Stimulated activated CD4-positive, alpha-beta T cell treated with anti-CD3 and anti-CD28 coated beads, Interleukin-2, amount 100 ng/mL, for 4 hours (primary cell): ENCODE data around the gene S100Z.
"Not testable (repeated sequence)": the region's sequence is repeated elsewhere in the genome, so short reads cannot be mapped to it uniquely, and the experiment has no call there.

Experiments used
- DNase-seq: peaks from one replicate; pipeline ENCODE4 v3.0.0-alpha.2; 2020; ENCODE audit warnings: low read depth

S100Z gene

DNA sequence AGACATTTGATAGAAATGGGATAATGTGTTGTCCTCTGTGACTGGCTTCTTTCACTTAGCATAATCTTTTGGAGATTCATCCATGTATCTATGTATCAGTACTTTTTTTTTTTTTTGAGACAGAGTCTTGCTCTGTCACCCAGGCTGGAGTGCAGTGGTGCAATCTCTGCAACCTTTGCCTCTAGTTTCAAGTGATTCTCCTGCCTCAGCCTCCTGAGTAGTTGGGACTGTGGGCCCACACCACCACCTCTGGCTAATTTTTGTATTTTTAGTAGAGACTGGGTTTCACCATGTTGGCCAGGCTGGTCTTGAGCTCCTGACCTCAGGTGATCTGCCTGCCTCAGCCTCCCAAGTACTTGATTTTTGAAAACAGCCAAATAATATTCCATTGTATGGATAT lies 23.4 kb upstream of the S100Z start:
- DNase-seq = not testable (repeated sequence)

DNA sequence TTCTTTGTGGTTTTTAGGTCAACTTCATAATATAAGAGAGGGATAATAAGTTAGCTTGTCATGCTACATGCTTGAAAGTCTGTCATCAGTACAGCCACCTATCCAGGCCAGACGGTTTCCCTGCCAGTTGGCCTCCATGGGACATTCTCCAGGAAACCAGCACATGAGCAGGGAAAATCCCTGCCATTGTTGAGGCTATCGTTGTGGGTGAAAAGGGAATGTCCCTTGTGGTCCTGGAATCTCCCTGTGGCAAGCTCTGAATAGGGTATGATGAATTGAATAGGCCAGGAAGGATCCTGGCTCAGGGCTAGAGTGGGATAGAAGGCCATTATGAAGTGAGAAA lies 18.7 kb upstream of the S100Z start:
- DNase-seq = no peak

DNA sequence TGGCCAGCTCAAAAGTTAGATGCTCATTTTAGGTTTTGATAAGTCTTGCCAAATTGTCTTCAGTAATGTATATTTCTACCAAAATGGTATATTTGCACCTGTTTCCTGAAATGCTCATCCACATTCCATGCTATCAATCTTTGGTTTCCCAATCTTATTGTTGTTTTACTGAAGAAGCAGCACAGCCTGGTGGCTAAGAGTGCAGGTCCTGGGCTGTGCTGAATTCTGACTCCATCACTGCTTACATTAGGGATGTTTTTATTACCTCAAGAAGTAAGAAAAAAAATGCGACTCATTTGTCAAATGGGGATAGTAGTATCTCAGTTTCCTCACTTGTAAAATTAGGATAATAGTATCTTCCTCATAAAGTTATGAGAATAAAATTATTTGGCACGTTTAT lies 13.6 kb upstream of the S100Z start:
- no peak for DNase-seq

DNA sequence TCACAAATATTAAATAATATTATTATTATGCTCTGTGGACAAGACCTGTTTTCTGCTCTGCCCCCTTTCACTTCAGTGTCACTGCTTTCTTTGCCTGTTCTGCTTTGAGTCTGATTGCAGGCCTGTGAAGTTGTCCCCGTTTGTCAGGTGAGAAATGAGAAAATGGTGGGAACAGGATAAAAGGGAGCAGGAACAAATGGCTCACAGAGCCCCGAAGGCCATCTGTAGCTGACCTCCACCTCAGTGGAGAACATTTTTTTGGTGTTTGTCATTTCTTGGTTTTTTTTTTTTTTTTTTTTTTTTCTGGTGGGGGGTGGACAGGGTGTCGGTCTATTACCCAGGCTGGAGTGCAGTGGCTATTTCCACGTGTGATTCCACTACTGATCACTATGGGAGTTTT lies 13.2 kb upstream of the S100Z start:
- no peak for DNase-seq

DNA sequence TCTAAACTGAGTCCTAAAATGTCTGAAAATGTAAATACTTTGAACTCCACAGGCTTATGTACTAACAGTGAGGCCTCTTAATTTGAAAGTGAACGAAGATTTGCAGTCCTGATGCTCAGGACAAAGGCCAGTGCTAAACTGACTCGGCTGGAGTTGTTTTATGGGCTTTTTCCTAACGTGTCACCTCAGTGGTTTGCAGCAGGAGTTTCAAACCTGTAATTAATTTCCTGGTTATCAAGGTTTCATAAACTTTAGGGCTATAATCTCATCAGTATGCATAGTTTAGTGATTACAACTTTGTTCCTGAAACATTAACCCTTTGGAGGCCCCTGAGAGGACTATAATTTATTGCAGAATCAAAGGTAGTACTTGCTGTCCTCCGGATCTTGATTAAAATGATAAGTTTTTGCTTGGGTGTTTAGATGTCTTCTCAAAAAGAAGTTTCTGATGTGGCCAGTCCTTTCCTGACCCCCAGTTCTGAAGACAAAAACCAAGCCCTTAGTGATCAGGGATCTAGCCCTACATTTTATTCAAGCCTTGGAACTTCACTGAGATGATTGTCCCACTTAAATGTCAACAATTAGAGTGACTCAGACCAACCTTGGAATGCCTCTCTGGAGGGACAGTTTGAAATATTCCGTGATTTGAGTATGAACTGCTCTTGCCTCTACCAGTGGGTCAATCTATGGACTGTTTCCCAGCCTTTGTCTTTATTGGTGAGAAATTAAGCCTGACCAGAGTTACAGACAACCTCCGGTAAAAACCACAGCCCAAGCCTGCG lies 11.1 kb upstream of the S100Z start:
- DNase-seq = no peak

DNA sequence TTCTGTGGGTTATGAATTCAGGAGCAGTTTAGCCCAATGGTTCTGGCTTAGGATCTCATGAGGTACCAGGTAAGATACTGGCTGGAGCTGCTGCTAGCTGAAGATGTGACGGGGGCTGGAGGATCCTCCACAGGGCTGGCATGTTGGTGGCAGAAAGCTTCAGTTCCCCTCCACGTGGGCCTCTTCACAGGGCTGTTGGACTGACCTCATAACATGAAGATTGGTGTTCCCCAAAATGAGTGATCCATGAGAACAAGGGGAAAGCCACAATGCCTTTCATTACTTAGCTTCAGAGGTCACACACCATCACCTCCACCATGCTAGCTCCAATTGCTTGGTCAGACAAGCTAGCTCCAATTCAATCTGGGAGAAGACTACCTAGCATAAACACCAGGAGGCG lies 8.5 kb upstream of the S100Z start:
- DNase-seq = no peak

DNA sequence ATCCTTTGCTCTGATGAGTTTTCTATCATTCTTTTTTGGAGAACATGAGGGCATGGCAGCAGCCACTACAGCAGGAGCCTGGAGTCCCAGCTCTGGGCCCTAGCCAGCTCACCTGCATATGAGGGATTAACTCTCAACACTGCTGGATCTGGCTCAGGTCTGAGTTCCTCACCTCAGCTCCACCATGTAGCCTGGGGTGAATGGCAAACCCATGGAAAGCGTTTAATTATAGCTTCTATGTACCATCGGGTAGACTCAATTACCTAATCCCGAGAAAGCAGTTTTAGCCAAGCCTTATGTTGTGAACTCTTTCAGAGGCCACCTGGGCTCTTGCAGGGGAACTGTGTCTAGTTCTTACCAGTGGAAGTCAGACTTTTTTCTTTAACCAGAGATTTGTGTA lies 3.9 kb upstream of the S100Z start:
- no peak for DNase-seq

DNA sequence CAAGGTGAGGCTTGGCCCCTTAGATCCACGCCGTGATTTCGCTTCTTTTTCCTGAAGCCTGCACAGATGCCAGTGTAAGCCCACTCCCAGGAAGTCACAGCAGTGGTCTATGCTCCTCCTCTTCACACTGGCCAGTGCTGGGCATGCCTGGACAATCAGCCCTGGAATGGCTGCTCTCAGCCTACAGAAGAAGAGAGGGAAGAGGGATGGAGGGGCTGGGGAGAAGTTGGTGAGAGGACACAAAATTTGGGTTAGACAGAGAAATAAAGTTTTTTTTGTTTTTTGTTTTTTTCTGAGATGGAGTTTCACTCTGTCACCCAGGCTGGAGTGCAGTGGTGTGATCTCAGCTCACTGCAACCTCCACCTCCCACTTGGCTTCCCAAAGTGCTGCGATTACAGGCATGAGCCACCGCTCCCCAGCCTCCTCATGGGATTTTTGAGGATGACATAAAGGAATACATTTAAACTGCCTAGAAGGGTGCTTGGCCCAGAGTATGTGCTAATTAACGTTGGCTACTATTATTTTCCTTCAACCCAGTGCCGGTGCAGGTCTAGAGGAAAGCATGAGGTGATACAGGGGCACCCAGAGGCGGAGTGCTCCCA lies 830 bp downstream of the S100Z start:
- no peak for DNase-seq

DNA sequence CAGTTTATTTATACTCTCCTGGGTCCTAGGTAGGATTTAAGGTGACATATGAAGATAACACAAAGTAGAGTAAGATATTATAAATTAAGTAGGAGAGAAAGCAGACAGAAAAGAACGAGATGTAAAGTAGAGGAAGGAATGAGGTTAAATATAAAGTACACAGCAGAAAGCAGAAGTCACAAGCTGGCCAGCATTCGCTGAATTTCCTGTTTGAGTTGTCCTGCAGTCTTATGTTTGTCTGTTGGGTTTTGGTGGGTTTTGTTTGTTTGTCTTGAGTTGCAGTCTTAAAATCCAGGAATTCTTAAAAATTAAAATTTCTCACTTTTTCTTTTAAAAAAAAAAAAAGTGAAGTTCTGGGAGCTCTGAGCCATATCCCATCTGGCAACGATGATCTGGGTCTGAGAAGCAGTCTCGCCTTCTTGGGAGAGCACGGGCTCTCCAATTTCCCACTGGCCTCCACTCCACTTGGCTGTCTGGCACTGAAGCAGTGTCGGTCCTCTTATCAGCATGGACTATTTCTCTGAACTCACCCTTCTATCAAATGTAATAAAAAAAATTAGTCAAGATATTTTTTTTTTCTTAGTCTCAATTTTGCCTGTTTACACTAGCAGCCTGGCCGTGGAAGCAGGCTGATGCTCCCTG lies 2.0 kb downstream of the S100Z start:
- DNase-seq = no peak

DNA sequence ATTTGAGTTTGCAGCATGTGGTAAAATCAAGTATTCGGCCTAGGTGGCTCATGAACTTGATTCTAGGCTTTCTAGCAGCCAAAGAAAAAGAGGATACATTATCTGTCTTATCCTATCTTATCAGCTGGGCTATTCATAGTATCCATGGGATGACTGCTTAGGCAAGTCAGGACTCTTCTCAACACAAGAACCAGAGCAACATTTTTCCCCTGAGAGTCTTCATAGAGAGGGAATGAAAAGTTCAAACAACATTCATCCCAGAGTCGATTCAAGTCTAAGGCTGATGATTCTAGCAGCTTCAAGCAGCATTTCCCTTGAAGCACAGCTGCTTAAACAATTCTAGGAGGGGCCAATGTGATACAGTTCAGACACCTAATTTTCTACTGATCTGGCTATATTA lies 3.0 kb downstream of the S100Z start:
- DNase-seq = no peak

DNA sequence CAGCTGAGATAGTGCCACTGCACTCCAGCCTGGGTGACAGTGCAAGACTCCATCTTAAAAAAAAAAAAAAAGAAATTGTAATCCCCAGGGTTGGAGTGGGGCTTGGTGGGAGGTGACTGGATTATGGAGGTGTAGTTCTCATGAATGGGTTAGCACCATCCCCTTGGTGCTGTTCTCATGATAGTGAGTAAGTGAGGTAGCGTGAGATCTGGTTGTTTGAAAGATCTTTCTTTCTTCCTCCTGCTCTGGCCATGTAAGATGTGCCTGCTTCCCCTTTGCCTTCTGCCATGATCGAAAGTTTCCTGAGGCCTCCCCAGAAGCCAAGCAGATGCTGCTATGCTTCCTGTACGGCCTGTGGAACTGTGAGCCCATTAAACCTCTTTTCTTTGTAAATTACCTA lies 3.9 kb downstream of the S100Z start:
- DNase-seq = not testable (repeated sequence)

DNA sequence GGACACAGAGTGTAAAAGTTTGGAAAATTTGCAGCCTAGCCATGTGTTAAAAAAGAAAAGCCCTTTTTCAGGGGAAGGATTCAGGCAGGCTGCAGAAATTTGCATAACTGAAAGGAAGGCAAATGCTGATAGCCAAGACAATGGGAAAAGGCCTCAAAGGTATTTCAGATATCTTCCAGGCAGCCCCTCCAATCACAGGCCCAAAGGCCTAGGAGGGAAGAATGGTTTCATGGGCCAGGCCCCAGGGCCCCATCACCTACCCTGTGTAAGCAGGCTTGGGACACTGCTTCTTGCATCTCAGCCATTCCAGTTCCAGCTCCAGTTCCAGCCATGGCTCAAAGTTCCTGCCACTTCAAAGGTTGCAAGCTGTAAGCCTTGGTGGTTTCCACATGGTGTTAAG lies 4.8 kb downstream of the S100Z start:
- no peak for DNase-seq

DNA sequence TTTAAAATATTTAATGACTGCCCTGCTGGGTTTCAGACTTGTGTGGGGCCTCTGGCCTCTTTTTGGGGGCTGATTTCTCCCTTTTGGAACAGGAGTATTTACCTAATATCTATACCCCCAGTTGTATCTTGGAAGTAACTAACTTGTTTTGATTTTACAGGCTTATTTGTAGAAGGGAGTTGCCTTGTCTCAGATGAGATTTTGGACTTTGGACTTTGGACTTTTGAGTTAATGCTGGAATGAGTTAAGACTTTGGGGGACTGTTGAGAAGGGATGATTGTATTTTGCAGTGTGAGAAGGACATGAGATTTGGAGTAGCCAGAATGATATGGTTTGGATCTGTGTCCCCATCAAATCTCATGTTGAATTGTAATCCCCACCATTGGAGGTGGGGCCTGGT lies 5.7 kb downstream of the S100Z start:
- not testable (repeated sequence) for DNase-seq

DNA sequence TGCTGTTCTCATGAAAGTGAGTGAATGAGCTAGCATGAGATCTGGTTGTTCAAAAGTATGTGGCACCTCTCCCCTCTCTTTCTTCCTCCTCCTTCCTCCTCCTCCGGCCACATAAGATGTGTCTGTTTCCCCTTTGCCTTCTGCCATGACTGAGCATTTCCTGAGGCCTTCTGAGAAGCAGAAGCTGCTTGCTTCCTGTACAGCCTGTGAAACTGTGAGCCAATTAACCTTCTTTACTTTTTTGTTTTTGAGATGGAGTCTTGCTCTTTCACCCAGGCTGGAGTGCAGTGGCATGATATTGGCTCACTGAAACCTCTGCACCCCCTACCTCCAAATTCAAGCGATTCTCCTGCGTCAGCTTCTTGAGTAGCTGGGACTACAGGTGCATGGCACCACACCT lies 6.1 kb downstream of the S100Z start:
- DNase-seq = peak; percentile 33

DNA sequence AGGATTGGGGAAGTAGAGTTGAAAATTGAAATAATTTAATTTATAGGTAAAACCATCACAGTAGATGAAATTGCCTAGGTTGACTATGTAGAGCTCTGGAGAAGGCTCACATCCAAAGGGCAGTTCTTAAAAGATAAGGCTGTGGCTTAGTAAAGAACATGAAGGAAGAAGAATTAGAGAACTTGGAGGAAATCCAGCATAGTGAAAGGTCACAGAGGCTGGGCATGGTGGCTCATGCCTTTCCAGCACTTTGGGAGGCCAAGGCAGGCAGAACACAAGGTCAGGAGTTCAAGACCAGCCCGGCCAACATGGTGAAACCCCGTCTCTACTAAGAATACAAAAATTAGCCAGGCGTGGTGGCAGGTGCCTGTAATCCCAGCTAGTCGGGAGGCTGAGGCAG lies 7.0 kb downstream of the S100Z start:
- DNase-seq = not testable (repeated sequence)

DNA sequence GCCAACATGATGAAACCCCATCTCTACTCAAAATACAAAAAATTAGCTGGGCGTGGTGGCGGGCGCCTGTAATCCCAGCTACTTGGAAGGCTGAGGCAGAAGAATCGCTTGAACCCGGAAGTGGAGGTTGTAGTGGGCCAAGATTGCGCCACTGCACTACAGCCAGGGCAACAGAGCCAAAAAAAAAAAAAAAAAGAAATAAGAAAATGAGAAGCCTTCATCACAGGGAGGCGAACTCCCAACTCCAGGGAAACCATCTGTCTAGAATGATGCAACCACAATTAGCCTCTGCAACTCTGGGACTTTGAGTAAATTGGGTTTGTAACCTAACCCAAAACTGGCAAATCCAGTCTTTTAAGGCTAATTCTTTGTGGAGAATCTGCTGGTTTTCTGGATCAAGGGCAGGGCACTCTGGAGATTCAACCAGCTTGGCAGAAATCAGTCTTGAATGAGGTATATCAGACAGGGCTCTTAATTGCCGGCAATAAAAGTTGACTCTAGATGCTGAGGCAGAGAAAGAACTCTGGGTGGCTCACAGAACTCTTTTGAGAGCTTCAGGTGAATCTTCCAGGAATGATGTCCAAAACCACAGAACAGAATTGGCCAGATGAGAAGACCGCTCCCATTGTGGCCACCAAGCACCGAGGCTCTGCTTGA lies 9.9 kb downstream of the S100Z start:
- DNase-seq = no peak

DNA sequence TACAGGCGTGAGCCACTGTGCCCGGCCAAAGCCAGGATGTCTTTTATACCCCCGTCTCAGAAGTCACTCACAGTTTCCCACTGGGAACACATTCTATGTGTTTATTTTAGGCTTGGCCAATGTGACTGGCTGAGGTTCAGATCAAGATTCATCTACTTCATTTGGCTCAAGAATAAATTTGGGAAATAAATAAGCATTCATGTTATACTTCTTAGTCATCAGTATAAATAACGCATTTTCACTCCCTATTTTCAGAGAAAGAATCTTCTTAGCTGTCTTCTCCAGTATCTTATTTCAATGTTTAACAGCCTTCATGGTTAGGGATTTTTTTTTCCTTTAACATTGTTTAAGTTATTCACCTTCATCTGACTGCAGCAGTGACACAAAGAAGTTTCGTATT lies 11.8 kb downstream of the S100Z start:
- no peak for DNase-seq

DNA sequence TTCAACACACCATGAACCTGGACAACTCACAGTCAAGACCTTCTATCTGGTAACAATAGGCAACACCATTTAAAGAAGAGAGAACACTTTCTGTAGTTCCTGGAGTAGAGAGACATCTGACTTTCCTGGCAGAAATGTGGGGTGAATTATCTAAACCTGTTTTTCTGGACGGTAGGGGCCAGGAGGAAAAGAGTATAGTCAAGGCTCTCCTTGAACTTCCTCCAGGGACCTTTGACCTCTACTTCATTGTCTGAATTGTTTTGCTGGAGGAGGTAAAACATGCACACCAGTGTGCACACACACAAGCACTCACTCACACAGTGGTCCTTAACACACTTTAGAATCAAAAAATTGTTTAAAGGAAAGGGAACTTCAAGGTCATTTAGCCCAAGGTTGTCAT lies 13.2 kb downstream of the S100Z start:
- DNase-seq = no peak

DNA sequence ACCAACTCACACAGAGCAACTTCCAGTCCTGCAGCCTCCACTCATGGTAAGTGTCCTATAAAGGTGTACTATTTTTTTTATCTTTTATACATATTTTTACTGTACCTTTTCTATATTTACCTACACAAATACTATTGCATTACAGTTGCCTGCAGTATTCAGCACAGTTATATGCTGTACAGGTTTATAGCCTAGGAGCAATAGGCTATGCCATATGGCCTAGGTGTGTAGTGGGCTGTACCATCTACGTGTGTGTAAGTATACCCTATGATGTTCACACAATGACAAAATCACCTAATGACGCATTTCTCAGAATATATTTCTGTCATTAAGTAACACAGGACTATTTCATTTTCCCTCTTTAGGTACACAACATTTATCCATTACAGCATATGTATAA lies 16.7 kb downstream of the S100Z start:
- no peak for DNase-seq

DNA sequence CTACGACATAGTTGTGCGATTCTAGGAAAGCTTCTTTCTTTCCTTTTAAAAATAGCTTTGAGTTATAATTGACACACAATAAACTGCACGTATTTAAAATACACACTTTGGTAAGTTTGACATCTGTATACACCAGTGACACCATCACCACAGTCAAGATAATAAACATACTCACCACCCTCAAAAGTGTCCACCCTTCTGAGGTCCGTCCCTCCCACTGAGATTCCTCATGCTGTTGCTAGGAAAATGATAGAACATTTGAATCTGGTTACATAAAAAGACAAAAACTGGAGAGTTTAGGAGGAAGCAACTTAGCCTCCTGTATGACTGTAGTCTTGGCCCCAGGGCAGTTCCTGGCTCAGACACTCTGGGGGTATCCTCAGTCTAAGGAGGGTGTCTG lies 17.2 kb downstream of the S100Z start:
- DNase-seq = no peak

DNA sequence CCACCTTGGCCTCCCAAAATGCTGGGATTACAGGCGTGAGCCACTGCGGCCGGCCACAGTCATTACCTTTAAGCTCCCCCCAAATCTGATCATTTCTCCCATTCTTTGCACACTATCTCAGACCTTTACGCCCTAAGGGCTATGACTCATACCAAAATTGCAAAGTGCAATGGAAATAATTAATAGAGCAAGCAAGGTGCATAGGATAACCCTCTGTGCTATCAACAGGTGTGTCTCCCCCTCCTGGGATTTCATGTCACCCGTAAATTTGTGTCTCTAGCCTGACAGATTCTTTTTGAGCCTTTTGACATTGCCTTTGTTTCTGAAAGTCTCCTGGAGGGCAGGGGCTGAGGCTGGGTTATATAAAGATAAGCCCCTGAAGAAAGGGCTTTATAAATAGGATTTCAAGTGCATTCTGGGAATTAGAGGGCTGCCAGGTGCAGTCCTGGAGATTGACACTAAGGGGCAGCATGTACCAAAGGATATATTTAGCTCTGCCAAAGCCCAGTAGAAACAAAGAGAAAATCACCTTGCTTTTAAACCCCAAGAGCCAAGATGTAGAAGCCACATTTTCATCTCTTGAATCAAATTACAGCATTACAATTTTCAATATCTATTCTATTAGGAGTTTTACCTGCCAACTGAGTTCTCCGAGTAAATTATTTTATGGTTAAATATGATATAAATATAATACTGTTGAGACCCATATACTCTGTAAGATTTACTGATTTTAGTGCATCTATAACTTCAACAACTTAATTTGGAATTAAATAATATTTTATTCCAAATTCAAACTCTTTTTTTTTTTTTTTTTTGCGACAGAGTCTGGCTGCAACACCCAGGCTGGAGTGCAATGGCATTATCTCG lies 18.2 kb downstream of the S100Z start:
- peak; percentile 45 for DNase-seq

DNA sequence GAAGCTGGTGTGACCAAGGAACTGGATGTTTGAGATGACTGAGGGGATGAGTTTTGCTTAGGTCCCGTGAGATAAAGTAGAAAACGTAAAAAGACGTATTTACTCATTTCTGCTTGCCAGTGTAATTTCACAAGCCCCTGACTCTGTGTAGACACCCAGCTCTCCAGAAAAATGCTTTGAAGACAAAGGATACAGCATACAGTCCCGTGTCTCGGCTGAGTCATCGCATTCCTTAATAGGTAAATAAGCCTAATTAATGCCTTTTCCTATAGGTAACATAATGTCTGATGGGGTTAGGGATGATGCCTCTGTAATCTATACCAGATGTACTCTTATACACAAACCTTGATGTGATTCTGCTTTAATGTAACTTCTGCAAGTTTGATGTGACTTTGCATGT lies 20.2 kb downstream of the S100Z start:
- no peak for DNase-seq
